Measurements from ENCODE around the gene CWC27.
"Not testable (repeated sequence)": the region's sequence is repeated elsewhere in the genome, so short reads cannot be mapped to it uniquely, and the experiment has no call there.

The CWC27 gene

DNA sequence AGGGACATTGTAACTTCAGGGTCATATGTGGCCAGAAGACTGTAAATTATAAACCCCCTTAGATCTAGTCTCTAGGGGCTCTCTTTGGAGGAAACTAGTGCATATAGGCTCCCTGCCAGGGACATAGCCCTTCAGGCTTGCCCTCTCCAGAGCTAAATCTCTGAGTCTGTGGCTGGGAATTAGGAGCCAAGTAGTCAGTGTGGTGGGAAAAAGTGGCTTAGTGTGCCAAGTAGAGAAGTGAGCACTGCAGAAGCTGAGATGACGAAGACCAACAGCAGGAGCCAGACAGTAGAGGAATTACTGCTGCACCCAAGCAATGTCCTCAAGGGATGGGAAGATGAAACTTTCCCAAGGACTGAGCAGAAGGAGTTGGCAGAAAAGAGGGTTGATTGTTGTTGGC is 71.2 kb downstream of the CWC27 start:
- DNase-seq (ENCODE audit: low read depth), result no peak

DNA sequence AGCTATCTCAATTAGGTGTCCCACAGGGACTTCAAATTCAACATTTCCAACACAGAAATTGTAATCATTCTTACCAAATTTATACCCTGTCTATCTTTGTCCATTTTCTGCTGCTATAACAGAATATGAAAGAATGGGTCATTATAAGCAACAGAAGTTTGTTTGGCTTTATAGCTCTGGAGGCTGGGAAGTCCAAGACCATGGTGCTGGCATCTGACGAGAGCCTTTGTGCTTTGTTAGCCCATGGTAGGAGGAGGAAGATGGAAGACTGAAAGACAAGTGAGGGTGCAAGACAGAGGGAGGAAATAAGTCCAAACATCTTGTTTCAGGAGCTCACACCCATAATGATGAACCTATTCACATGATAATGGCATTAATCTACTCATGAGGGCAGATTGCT is 72.2 kb downstream of the CWC27 start:
- DNase-seq (ENCODE audit: low read depth), result no peak

DNA sequence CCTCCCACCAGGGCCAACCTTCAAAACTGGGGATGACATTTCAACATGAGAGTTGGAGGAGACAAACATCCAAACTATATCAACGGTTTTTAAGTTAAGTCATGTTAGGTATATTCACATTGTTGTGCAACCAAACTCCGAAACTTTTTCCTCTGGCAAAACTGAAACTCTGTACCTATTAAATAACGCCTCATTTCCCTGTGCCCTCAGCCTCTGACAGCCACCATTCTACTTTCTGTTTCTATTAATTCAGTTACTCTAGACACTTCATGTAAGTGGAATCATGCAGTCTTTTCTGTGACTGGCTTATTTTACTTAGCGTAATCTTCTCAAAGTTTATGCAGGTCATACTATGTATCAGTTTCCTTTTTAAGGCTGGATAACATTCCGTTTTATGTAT is 85.0 kb downstream of the CWC27 start:
- DNase-seq (ENCODE audit: low read depth), result no peak

DNA sequence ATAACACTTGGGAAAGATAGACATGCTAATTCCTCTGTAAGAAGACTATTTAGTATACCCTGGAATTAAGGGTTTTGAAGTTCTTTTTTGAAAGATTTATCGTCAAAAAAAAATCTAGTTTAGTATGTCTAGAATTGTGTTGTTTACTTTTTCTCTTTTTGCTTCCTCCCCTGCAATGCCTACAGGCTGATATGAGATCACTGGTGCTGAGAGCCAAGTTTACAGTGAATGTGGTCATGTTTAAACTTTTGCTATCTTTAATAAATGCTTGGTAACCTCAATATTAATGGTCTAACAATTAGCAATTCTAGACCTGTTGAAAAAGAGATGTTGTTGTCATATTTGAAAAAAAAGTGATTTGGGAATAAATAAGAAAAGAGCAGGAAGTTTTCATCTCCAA is 86.1 kb downstream of the CWC27 start:
- DNase-seq (ENCODE audit: low read depth), result no peak

DNA sequence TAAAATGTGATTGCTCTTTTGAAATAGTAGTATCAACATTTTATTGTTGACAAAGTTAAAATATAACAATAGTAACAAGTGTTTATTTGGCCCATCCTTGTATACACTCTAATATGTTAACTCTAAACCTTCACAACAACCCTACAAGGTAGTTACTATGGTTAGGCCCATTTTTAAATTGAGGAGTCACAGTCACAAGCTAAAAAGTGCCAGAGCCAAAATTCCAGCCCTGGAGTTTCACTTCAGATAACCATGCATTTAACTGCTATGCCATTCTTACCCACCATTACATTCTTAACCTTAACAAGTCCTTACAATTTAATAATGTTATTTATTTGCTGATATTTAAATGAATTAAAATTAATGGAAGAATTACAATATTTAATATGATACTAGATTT is 91.2 kb downstream of the CWC27 start:
- no peak for DNase-seq (ENCODE audit: low read depth)

DNA sequence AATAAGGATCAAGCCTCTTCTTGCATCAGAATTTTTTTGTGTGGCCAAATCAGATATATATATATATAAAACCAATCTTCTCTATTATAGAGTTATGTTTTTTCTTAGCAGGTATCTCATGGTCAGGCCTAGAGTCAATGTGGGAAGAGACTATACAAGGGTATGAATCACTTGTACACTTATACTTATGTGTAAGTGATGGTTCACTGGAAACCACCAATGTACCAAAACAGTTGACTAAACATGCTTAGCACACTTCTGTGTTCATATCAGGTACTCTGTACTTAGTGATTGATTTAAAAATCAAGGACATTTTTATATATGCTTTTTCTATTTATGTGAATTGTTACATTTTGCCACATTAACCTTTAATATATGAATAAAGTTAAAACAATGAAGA is 92.6 kb downstream of the CWC27 start:
- no peak for DNase-seq (ENCODE audit: low read depth)

DNA sequence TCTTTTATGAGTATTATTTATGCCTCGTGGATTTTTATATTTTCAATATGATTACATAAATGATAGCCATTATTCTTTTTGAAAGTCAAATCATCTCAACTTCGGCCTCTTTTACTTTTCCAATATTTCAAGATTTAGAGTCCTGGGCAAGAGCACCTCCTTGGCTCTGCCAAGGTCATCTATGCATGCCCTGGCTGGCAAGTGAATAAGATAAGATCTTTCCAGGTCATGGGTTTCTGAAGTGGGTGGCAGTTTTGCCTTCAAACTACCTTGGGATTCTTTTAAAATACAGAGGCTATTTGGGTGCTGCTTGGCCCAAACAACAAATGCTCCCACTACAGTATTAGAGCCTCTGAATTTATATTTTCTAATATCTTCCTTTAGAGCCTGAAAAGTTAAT is 95.4 kb downstream of the CWC27 start:
- DNase-seq (ENCODE audit: low read depth), result no peak

DNA sequence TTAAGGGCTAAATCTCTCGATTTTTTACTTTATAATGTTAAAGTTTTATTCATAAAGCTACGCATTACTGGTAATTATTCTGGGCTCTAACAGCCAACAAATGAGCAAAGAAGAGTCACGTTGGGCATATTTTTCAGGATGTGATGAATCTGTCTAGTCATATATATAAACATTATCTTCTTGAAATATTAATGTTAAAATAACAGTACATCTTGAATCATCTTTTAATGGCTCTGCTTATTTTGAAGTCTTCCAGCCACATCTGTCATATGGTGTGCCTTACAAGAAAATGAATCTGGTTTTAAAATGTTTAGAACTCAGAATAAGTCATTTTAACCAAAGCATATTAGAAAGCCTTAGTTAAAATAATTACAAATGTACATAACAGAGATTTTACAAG is 96.9 kb downstream of the CWC27 start:
- DNase-seq (ENCODE audit: low read depth), result no peak

DNA sequence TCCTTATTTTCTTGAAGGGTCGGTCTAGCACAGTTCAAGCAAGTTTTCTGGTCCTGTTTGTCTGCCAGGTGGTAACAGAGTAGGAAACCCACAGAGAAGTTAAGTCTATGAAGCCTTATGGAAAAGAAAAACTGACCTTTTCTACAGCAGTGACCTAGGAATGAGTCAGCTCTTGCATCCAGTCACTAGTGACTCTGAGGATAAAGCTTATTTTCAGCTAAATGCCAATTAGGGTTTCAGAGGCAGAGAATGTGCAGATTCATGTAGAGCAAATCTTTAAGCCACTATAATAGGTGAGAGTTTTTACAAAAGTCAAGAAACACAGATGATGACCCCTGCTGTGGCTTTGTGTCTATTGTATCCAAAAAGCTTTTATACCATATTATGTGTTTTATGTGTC is 100.7 kb downstream of the CWC27 start:
- DNase-seq (ENCODE audit: low read depth), result no peak

DNA sequence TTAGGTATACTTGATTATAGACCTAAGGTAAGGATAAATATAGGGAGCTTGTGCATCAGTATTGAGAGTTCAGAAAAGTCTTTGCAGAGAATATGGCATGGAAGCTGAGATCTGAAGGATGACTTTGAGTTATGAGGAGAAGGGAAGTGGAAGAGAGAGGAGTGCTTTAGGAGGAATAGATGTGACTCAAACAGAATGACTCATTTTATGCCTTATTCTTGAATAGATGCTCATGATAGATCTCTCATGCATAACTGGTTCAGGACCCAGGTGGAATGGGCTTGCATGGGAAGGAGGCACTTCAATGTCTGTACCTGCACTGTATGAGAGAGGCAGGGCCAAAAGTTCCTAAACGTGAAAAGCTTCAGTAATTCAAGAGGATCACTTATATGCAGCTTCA is 103.3 kb downstream of the CWC27 start:
- DNase-seq (ENCODE audit: low read depth), result no peak

DNA sequence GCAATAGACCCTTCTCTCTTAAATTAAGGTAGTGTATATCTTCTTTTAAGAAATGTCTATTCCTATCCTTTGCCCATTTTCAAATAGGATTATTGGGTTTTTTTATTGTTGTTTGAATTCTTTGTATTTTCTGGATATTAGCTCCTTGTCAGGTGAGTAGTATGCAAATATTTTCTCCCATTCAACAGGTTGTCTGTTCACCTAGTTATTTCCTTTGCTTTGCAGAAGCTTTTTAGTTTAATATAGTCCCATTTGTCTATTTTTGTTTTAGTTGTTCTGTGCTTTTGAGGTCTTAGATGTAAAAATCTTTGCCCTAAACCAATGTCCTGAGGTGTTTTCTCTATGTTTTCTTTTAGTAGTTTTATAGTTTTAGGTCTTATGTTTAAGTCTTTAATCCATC is 104.7 kb downstream of the CWC27 start:
- no peak for DNase-seq (ENCODE audit: low read depth)

DNA sequence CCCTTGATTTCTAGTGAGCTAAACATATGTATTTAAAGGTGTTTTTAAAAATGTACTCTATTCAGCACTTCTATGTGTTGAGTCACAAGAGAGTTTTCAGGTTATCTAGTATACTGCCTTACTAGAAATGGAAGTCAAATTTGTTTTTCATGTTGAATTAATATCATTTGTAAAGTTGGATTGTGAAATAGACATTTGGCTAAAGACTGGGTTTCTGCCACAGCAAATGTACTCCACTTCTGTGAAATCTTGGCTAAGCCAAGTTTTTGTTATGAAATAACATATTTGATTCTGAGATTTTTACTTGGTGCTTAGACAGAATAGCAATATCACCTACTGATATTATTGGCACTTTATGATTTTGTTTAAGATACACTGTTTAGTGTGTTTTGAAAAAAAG is 106.0 kb downstream of the CWC27 start:
- no peak for DNase-seq (ENCODE audit: low read depth)

DNA sequence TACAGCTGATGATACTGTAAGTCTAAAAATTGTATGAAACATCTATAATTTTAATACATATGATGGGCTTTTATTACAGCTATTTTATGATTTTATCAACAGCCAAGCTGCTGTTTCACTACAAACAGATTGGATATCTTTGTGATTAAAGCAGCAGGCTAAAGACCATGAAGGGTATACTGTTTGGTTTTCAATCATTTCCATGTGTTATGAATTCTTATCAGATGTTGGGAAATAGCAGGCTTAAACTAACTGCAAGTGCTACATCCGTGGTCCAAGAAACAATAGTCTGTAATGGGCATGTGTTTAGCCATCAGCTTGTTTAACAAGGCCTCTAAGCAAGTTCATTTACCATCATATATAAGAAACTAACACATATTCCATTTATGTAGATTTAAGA is 107.5 kb downstream of the CWC27 start:
- no peak for DNase-seq (ENCODE audit: low read depth)

DNA sequence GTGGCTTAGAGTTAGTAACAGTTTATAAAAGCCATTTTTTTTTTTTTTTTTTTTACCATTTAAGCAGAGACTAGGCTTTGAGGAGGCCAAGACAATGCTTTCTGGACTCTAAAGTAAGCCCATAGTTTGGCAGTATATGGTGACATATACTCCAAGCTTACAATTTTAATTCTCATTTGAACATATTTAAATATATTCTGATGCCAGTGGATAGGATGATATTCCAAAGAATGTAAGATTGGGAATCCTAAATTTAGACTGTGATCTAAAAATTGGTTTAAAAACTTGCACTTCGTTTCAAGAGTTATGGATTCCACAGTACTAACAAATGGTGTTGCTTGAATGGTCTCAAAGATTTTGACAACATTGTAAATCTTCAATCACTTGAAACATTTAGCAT is 112.1 kb downstream of the CWC27 start:
- DNase-seq (ENCODE audit: low read depth), result no peak

DNA sequence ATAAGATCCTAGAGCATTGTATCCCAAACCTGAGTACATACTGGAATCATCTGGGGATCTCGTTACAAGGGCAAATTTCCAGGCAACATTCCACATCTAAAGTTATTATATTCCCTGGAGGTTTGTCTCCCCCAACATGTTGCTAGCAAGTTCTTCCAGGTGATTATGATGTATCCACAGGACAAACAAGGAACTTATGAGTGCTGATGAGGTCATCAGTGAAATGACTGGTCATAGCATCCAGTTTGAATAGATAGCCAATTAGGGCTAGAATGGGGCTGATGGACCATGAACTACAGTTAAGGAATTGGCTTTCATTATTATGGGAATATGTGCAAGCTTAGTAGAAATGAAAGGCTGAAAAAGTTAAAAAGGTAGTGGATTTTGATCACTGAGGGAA is 115.2 kb downstream of the CWC27 start:
- DNase-seq (ENCODE audit: low read depth), result no peak

DNA sequence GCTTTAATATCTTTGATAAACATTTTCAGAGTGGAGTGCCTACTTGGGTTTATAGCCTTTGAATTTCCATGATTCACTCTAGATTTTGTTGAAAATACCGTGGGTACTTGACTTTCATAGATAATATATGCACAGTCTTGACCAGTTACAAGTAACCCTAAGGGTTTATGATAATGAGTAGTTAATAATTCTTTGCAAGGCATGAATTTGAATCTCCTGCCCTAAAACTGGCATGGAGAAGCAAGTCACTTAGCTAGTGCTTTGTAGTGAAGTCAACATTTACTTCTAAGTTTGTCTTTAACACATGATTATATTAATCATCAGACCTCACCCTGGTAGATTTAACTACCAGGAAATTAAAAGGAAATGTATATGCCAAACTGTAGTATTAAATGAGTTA is 115.8 kb downstream of the CWC27 start:
- DNase-seq (ENCODE audit: low read depth), result no peak

DNA sequence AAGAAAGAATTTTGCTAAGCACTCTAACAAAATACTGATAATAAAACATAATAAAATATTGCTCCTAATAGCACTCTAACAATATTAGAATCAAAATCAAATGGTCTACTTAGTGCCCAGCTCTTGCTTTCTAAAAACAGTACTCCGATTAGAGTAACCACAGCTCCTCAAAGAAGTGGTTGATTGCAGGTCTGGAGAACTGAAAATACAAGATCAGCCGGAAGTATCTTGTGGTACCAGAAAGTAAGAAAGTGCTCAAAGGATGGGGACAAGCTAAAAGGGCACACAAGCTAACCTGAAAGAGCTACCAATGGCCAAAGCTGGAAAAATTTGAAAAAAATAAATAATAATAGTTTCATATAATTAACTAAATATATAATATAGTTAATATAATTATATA is 119.2 kb downstream of the CWC27 start:
- DNase-seq (ENCODE audit: low read depth), result no peak

DNA sequence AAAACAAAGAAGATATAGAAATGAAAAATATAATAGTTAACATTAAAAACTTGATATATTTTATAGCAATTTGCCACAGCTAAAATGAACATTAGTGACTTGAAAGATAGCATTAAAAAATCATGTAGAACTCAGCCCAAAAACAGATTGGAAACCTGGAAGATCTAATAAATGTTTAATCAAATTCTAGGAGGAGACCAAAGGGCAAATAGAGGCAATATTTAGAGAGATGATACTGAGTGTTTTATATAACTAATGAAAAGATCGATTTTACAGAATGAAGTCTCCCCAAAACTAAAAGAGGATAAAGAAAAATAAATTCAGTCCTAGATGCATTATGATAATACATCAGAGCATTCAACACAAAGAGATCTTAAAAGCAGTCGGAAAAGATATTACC is 127.0 kb downstream of the CWC27 start:
- no peak for DNase-seq (ENCODE audit: low read depth)

DNA sequence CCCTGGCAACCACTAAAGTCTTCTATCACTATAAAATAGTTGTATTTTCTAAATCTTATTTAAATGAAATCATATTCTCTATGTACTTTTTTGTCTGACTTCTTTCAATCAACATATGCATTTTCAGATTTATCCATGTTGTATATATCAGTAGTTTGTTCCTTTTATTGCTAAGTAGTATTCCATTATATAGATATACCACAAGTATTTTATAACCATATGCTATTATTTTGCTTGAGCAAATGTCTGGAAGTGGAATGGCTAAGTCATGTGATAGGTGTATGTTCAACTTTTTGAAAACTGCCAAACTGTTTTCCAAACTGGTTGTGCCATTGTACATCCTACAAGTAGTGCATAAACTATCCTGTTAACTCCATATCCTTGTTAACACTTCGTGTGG is 131.1 kb downstream of the CWC27 start:
- DNase-seq (ENCODE audit: low read depth), result no peak

DNA sequence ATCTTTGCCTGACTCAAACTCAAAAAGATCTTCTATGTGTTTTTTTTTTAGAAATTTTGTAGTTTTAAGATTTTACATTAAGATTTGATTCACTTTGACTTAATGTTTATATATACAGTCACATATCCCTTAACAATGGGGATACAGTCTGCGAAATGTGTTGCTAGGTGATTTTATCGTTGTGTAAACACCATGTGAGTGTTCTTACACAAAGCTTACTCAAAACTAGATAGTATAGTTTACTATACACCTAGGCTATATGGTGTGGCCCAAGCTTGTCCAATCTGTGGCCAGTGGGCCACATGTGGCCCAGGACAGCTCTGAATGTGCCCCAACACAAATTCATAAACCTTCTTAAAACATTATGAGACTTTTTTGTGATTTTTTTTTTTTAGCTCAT is 131.9 kb downstream of the CWC27 start:
- no peak for DNase-seq (ENCODE audit: low read depth)

DNA sequence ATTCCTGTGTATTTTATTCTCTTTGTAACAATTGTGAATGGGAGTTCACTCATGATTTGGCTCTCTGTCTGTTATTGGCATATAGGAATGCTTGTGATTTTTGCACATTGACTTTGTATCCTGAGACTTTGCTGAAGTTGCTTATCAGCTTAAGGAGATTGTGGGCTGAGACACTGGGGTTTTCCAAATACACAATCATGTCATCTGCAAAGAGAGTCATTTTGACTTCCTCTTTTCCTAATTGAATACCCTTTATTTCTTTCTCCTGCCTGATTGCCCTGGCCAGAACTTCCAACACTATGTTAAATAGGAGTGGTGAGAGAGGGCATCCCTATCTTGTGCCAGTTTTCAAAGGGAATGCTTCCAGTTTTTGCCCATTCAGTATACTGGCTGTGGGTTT is 138.7 kb downstream of the CWC27 start:
- DNase-seq (ENCODE audit: low read depth), result not testable (repeated sequence)

DNA sequence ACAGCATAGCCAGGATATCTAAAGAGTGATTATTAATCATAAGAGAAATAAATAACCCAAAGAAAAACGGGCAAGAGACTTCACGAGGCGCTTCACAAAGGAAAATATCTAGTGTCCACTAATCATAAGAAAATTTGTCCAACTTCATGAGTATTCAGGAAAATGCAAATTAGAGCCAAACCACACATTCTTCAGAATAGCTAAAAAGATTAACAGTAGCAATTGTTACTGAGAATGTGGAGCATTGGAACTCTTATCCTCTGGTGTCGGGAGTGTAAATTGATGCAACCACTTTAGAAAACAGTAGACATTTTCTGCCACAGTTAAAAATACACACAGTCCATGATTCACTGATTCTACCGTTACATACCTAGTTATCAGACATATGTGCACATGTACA is 145.7 kb downstream of the CWC27 start:
- DNase-seq (ENCODE audit: low read depth), result no peak

DNA sequence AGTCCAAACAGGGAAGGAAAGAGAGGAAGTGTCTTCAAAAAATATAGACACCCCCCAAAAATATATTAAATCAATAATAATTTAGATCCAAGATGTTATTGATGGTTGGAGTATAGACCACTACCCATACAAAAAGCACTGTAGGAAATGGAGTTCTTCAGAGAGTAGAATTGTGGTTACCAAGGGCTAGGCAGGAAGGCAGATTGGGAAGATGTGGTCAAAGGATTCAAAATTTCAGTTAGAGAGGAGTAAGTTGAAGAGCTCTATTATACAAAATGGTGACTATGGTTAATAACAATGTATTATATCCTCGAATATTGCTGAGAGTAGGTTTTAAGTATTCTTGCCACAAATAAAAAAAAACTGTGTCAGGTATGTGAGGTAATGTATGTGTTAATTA is 149.4 kb downstream of the CWC27 start:
- no peak for DNase-seq (ENCODE audit: low read depth)

DNA sequence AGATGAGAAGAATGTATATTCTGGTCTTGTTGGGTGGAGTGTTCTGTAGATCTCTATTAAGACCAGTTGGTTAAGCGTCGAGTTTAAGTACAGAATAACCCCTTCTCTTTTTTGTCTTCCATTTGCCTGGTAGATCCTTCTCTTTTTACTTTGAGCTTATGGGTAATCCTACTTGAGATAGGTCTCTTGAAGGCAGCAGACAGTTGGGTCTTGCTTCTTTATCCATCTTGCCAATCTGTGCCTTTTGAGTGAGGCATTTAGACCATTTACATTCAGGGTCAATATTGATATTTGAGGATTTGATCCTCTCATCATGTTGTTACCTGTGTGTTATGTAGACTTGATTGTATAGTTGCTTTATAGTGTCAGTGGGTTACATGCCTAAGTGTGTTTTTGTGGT is 152.7 kb downstream of the CWC27 start:
- no peak for DNase-seq (ENCODE audit: low read depth)

DNA sequence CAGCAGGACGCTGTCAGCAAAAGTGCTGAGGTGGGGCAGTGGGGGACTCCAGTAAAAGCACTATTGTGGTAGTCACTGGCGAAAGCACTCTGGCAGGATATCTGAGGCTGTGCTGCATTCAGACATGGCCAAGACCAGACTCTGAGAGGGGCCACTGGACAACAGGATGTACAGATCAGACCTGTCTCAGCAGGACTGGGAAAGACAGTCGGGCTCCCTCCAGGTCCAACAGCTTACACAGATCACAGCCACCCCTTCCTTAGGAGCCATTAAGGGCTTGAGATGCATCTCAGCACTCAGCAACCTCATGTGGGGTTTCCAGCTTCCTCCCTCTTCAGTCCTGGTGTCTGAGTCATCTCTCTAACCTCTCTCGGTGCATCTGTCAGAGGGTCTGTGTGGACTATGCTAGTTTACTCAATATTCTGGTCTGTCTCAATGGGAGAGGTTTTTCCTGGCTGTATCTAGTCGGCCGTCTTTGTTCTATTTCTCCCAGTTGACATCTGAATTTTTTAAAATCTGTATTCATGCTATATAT is 154.5 kb downstream of the CWC27 start:
- no peak for DNase-seq (ENCODE audit: low read depth)

Data from activated T-helper 1 cell treated with Interleukin-2 at 50 U/mL for 16 hours (primary cell).